ENCODE data around the gene DCDC2.
"Not testable (repeated sequence)": the region's sequence is repeated elsewhere in the genome, so short reads cannot be mapped to it uniquely, and the experiment has no call there.

The DCDC2 gene

DNA sequence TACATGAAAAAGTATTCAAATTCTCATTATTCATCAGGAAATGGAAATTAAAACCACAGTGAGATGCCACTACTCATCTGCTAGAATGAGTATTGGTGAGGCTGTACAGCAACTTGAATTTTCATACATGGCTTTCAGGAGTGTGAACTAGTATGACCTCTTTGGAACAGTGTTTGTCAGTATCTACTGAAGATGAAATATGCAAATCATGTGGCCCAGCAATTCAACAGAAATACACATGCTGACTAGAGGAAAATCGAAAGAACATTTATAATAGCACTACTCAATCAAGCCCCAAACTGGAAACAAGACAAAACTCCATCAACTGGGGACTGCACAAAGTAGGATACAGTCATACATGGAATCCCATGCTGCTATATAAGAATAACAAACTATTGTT, 102.2 kb downstream of the DCDC2 start:
- no peak for DNase-seq

DNA sequence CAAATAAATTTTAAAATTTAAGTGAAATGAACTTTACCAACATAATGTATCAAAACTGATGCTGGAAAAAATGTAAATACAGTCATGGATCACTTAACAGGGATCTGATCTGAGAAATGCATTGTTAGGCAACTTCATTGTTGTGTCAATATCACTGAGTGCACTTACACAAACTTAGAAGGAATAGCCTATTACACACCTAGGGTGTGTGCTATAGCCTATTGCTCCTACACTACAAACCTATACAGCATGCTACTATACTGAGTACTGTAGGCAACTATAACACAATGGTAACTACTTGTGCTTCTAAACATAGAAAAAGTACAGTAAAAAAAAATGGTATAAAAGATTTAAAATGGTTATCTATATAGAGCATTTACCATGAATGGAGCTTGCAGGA, 104.5 kb downstream of the DCDC2 start:
- no peak for DNase-seq

DNA sequence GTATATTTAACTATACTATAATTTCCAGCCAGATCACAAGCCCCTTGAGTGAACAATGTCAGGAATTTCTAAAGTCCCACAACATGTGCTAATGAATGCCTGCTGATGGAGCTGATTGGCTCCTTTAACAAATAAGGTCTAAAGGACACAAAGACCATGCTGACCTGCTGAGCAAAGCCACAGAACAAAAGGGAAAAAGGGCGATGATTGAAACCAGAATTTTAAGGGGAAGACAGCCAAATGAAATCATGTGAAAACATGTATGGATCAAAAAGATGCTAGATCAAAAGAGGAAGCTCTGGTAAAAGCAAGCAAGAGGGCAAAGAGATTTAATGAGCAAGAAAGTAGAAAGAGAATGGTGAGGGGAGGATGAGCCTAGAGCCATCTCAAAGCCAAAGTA, 105.6 kb downstream of the DCDC2 start:
- DNase-seq = no peak

DNA sequence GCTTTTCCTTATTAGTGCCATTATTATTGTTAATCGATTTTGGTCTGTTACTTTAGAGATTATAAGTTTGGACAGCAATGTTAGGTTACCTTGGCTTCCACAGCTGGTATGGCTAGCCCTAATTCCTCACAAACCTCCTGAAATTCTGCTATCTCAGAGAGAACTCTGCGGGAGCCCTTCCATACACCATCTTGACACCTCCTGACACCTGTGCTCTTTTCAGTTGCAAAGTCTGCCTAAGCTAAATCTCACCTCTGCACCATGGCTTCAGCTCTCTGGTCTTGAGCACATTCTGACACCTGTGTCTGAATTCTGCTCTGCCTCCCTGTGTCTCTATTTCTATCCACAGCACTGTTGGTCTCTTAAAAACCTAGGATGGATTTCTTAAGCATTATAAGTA, 106.5 kb downstream of the DCDC2 start:
- no peak for DNase-seq

DNA sequence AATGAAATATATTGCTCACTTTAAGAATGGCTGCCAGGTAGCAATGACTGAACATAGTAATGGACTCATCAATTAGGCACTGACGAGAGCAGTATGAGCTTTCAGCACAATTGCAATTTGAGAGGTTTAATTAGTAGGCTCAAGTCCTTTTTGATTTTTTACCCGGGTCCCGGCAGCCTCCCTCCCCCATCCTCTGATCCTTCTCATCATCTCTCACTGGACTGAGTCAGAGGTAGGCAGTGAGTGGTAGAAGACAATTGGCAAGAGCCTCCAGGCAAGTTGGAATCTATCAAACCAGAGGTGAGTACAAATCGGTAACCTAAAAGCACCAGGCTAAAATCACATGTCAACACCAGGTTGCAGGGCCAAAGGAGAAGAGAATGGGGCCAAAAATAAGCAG, 107.9 kb downstream of the DCDC2 start:
- no peak for DNase-seq

DNA sequence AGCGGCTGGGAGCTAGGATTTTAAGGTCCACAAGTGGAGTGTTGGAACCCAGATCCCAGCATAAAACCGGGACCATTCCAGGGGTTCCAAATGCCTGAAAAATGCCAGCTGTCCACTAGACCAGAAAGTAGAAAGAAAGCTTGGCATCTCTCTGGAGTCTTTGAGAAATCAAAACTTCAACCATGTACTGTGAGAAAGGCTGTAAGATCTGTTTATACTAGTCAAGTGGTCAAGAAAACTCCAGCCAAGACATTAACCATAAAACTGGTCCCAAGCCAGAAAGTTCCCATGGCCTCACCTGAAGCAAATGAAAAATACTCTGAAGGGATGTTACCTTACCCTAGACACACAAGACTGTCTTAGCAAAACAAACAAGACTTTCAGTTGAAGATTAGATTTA, 112.6 kb downstream of the DCDC2 start:
- no peak for DNase-seq

DNA sequence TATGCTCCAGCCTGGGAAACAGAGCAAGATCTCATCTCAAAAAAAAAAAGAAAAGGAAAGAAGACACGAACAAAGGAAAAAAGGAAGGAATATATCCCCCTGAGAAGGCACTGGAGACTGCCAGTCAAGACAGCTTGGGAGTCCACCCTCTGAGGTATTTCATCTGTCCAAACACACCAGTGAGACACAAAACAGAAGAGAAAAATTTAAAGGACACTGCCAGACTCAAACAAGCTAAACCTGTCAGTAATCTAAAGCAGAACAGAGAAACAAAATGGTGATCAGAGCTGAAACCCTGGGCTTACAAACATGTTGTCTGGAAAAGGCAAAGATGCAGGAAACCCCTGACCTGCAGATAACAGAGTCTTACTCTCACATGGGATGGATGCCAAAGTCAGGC, 114.9 kb downstream of the DCDC2 start:
- DNase-seq = no peak

DNA sequence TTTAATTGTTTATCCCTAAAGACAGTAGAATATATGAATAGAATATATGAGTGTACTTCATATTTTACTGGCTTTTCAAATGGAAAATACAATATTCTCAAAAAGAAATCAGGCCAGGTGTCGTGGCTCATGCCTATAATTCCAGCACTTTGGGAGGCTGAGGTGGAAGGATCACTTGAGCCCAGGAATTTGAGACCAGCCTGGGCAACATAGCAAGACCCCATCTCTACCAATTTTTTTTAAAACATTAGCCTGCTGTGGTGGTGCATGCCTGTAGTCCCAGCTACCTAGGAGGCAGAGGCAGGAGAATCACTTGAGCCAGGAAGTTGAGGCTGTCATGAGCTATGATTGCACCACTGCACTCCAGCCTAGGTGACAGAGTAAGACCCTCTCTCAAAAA, 116.1 kb downstream of the DCDC2 start:
- DNase-seq = not testable (repeated sequence)

DNA sequence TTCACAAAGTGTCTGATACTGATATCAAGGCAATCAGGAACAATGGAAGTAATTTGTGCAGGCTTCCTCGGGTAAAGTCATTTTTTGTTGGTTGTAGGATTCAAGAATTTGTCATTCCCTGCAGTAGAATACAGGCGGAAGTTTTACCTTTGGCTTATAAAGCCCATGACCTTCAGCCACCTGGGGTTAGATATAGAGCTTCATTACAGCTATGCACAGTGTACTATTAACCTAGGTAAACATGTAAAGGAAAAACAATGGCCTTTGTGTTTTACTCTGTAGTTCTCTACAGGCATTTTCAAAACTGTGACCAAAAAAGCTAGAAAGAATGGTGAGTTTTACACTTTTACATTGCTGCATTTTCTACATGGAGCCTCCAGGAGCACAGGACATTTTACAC, 116.9 kb downstream of the DCDC2 start:
- no peak for DNase-seq

DNA sequence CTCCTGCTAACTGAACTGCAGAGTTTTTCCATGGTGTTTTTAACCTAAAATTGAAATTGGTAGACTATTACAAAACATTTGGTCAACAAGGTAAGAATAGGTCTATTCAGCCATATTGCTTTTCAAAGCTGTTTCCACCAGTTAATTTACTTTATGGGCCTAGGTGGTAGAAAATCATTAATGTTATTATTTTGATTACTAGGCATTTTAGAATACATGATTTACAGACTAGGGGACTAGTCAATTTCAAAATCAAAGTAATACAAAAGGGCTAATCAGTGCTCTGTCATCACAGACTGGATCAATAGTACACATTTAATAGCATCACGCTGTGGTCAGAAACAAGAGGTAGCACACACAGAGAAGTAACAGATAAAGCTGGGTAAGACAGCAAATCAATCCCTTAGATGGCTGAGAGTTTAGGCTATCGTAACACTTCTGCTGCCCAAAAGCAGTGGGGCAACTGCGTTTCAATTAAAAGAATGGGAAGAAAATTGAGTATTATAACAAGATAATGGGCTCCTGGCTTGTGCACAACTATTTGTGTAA, 117.4 kb downstream of the DCDC2 start:
- no peak for DNase-seq

DNA sequence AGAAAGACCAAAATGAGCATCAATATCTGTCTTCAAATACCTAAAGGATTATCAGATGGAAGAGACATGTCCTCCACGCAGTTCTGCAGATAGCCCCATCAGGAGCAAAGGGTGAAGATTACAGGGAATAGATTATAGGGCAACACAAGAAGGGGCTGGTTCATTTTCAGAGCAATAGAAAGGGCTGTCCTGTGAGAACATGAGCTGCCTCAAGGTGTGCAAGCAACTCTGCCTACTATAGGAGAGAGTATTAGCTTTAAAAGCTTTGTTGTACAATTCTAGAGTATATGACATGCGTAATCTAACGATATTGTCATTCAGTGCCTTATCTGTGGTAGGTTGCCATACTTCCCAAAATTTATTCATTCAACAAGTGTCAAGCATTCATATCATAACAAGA, 119.2 kb downstream of the DCDC2 start:
- no peak for DNase-seq

DNA sequence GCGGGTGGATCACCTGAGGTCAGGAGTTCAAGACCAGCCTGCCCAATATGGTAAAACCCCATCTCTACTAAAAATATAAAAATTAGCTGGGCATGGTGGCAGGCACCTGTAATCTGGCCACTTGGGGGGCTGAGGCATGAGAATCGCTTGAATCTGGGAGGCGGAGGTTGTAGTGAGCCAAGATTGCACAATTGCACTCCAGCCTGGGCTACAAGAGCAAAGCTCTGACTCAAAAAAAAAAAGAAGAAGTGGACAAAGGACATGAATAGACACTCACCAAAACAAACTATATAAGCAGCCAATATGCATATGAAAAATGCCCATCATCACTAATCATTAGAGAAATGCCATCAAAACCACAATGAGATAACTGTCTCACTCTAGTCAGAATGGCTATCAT, 121.1 kb downstream of the DCDC2 start:
- not testable (repeated sequence) for DNase-seq

DNA sequence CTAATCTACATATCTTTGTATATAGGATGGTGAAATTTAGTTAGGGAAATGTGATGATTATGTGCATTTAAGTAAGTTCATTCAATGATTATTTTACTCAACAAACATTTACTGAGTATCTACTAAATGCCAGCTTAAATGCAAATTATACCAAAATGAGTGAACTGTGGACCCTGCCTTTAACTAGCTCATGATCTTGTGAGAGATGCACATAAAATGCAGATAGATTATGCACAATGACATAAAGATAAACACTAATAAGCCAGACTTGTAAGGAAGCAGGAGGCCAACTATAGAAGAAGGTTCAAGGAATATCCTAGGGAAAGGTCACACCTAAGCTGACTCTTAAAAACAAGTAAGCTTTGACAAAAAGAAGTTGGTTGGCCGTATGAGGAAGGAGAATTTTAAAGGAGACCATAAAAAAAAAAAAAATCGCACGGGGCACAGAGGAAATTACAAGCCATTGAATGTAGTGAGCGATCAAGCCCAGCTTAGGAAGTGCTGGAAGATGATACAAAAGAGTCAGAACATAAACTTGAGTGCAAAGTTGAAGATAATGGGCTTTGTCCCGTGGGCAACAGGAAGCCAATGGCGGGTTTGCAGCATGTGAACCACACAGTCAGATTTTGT, 123.9 kb downstream of the DCDC2 start:
- no peak for DNase-seq

DNA sequence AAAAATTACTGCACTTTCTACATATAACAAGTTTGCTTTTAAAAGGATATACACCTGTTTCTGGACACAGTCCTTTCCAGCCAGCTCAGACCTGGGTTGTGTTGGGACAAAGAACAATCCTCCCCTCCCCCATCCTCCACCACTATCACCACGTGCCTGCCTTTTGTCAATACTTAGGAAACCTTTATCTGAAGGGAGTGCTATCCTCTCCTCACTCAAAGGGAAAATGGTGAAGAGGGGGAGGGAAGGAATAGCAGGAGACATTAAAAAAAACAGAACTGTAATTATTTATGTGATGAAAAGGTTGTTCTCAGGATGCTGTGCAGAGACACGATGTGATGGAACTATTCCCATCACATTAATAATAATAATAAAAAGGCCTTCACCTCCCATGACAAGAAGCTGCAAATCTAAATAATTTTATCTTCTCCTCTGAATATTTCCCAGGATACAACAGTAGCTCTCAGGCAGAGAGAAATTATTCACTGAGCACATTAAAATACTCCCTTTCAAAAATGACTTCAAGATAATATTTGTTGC, 126.4 kb downstream of the DCDC2 start:
- no peak for DNase-seq

DNA sequence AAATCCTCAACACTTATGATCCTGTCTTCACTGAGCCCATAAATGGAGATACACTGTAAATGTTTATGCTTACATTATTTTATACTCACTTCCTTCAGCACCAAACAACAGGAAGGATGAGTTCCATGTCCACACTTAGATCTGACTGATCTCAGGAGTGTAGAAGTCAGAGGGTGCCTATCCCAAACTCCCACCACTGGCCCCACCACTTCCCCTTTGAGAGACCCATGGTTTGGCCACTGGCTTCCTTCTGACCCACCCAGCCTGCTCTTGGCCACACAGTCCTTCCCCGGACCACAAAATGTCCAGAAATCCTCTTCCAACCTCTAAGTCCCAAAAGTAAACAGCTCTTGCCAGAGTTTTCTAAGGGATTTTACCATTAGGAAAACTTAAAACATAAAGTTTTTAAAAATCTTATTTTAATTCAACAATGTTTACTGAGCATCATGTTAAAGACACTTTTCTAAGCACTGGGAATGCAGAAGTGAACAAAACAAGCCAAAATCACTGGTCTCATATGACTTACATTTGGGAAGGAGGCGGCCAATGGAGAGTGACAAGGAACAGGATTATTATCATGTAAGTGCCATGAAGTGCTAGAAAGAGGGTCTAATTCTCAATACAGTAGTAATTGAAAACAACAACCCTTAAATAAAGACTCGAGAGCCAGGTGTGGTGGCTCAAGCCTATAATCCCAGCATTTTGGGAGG, 128.0 kb downstream of the DCDC2 start:
- DNase-seq = no peak

DNA sequence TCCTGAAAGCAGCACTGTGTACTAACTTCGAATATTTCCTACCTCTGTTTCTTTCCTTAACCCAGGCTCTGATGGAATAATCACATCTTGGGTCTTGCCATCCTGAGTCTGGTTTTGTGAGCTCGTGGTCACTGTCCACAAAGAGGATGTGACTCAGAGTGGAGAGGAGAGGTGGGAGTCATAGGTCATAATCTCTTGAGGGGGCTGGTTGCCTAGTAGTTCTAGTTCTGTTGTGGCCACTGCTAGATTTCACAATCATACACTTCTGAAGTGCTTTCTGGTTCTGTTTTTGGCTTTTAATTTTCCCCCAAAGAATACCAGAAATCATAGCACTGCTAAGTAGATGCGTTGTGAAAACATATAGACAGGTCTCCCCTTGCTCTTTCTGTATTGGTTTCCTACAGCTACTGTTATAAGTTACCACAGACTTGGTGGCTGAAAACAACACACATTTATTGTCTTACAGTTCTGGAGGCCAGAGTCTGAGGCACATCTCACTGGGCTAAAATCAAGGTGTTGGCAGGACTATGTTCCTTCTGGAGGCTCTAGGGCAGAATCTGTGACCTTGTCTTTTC, 129.1 kb downstream of the DCDC2 start:
- DNase-seq = no peak

DNA sequence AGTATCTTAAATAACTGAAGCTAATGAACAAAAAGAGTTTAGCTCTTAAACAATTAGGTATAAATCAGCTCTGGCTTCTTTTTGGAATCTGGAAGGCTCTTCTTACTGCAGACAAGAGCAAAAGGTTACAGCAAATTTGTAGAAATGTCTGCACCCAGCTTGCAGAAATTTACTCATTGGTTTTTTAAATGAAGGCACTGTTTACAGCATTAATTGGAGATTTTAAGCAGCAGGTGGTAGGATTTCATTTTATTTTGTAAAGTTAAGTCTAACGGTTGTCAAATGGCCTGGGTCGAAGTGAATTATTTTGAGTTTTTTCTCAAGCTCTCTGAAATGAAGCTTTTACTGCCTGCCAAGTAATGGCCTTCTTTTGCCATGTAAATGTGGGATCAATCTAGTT, 129.7 kb downstream of the DCDC2 start:
- no peak for DNase-seq

DNA sequence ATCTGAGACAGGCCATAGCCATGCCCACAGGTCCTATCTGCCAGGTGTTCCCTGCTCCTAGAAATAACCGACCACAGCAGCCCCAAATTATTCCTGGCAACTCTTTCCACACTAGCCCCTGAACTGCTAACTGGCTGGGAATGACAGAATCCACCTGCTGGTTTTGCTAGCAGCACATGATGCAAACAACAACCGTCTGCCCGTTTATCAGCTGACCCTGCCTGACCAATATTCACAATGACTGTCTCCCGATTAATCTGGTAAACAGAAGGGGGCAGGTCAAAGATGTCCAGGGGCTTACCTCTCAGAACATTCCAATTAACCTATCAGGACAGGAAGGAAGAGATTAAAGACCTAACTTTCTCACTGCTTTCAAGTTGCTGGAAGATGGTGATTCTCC, 130.3 kb downstream of the DCDC2 start:
- DNase-seq = no peak

DNA sequence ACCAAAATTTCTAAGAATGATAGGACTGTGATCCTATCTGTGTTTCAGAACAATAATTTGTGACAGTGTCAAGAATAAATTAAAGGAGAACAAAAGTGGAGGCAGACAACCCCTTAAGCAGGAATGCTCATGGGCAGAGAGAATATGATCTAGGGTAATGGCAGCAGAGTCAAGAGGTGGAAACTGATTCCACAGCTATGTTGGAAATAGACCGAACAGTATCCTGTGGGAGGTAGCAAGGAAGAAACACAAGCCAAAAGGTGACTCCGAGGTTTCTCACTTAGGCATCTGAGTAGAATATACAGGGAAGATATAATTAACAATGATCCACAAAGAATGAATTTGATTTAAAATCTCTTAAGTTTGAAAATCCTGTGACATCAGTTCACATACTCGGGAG, 131.3 kb downstream of the DCDC2 start:
- DNase-seq = no peak

DNA sequence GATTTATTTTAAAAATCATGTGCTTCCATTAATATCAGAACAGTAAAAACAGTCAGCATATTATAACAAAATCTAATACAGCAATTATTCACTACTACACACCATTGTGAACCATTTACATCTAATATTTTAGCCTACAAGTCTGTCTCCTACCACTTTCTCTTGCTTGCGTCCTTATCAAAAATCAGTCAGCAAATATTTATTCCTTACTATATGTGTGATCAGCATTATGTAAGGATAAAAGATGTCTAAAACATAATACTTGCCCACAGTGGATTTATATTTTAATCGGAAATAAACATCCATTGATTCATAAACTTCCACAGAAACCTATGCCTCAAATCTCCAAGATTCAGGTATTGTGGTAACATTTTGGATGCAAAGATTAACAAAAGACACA, 132.0 kb downstream of the DCDC2 start:
- DNase-seq = no peak

DNA sequence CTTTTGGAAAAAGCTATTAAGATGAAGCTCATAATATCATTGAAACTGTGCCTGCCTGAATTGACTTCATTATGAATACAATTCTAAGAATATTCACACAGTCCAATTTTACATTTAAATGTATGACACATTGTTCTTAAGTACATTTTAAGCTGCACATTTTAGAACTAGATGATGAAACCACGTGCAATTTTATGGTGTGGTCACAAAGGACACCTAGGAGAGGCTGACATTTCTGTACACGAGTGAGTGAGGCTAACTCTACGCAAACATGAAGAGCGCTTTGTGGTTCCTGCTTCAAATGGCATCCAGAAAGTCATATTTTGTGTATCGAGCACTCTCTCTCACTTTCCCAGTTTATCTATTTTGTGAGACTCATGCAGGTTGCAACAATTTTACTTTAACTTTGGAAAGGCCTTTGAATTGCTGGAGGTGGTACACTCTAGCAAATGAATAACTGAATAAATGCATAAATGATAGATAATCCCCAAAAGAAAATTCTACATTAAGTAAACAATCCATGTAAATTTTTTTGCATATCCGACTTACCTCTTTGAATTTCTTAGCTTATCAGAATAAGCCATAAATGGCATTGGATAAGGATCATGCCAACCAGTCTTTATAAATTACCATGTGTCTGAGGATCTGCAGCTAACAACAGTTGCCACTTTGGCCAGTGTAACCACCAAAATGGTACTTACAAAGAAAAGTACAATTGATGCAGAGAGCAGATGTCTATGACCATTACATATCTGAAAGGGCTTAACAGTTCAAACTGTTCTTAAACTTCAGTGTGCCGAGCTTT, 134.5 kb downstream of the DCDC2 start:
- no peak for DNase-seq

DNA sequence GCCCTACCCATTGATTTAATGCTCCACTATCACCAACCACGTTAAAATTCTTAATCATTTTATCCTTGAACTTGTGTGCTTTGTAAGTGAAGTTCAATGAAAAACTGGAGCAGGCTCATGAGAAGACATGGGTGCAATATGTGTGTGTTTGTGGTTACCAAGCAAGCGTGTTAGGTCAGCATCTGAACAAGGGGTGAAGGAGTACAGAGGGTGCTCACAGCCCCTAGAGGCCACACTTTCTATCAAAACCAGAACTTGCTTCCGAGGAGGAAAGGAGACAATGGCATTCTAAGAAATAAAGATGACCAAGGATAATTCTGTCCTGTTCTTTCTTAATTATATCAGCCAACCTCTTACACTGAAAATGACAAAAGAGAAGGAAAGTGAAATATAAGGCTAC, 138.2 kb downstream of the DCDC2 start:
- DNase-seq = no peak

DNA sequence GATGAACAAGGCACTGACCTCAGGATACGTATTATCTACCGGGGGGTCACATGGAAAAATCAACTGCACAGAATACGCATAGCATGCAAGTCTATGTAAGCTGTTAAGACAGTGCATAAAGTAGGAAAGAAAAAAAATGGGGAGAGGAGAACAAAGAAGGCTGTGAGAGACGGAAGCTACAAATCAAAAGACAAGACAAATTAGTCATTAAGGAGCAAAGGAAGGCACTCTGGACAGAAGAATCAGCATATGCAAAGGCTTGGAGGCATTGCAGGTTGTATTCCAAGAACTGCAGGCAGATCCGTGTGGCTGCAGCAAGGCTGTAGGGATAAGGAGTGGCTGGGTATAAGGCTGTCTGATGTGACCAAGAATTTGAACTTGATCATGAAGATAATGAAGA, 142.9 kb downstream of the DCDC2 start:
- DNase-seq = no peak

Data from NCI-H2227 treated with DMSO at 0.1 percent for 48 hours (cell line).